ENCODE data around the gene SLC22A17. TPM values are rescaled to one million over a fixed set of nuclear protein-coding genes. Genes with fewer than 3 reads are reported as not detected.

SLC22A17 gene
- total and polyA plus RNA-seq, 2 of the 13 experiments (the other 11 are each of a cell fraction or from before 2014, with no cell fraction given) = 0.95 to 1.1 TPM

DNA sequence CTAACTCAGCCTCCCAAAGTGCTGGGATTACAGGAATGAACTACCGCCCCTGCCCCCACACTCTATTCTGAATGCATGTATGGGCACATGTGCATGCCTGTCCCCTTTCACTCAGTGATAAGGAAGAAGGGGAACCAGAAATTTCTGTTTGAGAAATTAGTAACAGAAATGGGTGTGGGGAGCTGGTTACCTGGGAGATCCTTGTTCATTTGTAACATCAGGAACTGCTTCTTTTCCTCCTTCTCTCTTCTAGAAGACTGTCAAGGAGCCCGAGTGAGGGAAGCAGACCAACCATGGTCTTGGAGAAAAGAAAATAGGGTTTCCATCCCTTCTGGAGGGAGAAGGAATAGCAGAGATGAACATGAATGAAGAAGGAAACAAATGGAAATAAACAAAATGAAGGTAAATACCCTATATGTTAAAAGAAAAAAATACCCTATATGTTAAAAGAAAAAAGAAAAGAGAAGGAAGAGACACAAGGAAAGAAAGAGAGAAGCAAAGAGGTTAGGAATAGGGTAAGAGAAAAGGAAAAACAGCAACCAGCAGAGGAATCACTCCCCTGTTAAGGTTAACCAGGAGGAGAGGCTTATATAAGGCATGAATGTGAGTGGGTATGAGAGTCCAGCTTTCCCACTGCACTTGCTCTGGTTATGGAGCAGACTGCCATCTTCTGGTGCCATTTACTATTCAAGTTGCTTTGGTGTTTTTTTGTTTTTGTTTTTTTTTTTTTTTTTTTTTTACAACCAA, 53.3 kb downstream of the SLC22A17 start (continued):
- TF ChIP-seq, protein P1, sequence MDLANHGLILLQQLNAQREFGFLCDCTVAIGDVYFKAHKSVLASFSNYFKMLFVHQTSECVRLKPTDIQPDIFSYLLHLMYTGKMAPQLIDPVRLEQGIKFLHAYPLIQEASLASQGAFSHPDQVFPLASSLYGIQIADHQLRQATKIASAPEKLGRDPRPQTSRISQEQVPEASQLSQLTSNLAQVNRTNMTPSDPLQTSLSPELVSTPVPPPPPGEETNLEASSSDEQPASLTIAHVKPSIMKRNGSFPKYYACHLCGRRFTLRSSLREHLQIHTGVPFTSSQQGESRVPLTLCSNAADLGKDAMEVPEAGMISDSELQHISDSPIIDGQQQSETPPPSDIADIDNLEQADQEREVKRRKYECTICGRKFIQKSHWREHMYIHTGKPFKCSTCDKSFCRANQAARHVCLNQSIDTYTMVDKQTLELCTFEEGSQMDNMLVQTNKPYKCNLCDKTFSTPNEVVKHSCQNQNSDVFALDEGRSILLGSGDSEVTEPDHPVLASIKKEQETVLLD (CRISPR knock-in tag; IDR thresholded peaks at IDR 0.05; ENCODE audit: low read depth) = no peak
- no peak for TF ChIP-seq POGZ (CRISPR knock-in tag; IDR thresholded peaks at IDR 0.05)
- TF ChIP-seq MAFK (conservative IDR thresholded peaks at IDR 0.05 in 1 of 2, IDR thresholded peaks at IDR 0.05 in 1 of 2; ENCODE audit: low read length in 2 of 2) = no peak
- TF ChIP-seq FOXA3 (CRISPR knock-in tag; IDR thresholded peaks at IDR 0.05) = peak; percentile 23; the same call in 1 of the 2 replicates
- TF ChIP-seq ZNF496 (CRISPR knock-in tag; IDR thresholded peaks at IDR 0.05; ENCODE audit: insufficient replicate concordance) = no peak
- no peak; the same call in 1 of the 2 replicates for TF ChIP-seq FOXK1 (CRISPR knock-in tag; IDR thresholded peaks at IDR 0.05; ENCODE audit: borderline replicate concordance, low read depth)
- TF ChIP-seq ZNF224 (CRISPR knock-in tag; IDR thresholded peaks at IDR 0.05) = no peak
- TF ChIP-seq, protein P2, sequence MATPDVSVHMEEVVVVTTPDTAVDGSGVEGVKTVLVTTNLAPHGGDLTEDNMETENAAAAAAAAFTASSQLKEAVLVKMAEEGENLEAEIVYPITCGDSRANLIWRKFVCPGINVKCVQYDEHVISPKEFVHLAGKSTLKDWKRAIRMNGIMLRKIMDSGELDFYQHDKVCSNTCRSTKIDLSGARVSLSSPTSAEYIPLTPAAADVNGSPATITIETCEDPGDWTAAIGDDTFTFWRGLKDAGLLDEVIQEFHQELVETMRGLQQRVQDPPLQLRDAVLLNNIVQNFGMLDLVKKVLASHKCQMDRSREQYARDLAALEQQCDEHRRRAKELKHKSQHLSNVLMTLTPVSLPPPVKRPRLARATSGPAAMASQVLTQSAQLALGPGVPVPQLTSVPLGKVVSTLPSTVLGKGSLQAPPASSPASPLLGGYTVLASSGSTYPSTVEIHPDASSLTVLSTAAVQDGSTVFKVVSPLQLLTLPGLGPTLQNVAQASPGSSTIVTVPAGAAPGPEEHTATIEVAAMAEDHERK (CRISPR knock-in tag; IDR thresholded peaks at IDR 0.05; ENCODE audit: low read depth) = no peak
- TF ChIP-seq RBFOX2 (IDR thresholded peaks at IDR 0.05; ENCODE audit: low read depth, low read length) = peak; percentile 37; the same call in 1 of the 2 replicates
- TF ChIP-seq, protein P3, sequence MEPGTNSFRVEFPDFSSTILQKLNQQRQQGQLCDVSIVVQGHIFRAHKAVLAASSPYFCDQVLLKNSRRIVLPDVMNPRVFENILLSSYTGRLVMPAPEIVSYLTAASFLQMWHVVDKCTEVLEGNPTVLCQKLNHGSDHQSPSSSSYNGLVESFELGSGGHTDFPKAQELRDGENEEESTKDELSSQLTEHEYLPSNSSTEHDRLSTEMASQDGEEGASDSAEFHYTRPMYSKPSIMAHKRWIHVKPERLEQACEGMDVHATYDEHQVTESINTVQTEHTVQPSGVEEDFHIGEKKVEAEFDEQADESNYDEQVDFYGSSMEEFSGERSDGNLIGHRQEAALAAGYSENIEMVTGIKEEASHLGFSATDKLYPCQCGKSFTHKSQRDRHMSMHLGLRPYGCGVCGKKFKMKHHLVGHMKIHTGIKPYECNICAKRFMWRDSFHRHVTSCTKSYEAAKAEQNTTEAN (CRISPR knock-in tag; conservative IDR thresholded peaks at IDR 0.05) = no peak
- no peak for TF ChIP-seq ARNT (IDR thresholded peaks at IDR 0.05)
- TF ChIP-seq, protein P4, sequence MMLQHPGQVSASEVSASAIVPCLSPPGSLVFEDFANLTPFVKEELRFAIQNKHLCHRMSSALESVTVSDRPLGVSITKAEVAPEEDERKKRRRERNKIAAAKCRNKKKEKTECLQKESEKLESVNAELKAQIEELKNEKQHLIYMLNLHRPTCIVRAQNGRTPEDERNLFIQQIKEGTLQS (CRISPR knock-in tag; IDR thresholded peaks at IDR 0.05) = no peak
- TF ChIP-seq YY1 (IDR thresholded peaks at IDR 0.05; ENCODE audit: insufficient read depth, insufficient replicate concordance, low read depth, low read length) = peak; percentile 27
- TF ChIP-seq RBM22 (optimal IDR thresholded peaks at IDR 0.05; ENCODE audit: low read length) = peak; percentile 8
- TF ChIP-seq ZNF577 (CRISPR knock-in tag; IDR thresholded peaks at IDR 0.05; ENCODE audit: borderline replicate concordance, low read depth) = no peak
- TF ChIP-seq CBFB (CRISPR knock-in tag; IDR thresholded peaks at IDR 0.05) = no peak
- no peak for TF ChIP-seq NONO (IDR thresholded peaks at IDR 0.05)
- no peak for TF ChIP-seq NONO (CRISPR knock-in tag; conservative IDR thresholded peaks at IDR 0.05)
- no peak for TF ChIP-seq NR3C1 (CRISPR knock-in tag; IDR thresholded peaks at IDR 0.05)
- no peak for TF ChIP-seq KDM6A (CRISPR knock-in tag; IDR thresholded peaks at IDR 0.05; ENCODE audit: low read depth)
- no peak for TF ChIP-seq ZFAT (CRISPR knock-in tag; conservative IDR thresholded peaks at IDR 0.05)
- TF ChIP-seq ZNF747 (CRISPR knock-in tag; IDR thresholded peaks at IDR 0.05; ENCODE audit: borderline replicate concordance) = no peak
- TF ChIP-seq, protein P5, sequence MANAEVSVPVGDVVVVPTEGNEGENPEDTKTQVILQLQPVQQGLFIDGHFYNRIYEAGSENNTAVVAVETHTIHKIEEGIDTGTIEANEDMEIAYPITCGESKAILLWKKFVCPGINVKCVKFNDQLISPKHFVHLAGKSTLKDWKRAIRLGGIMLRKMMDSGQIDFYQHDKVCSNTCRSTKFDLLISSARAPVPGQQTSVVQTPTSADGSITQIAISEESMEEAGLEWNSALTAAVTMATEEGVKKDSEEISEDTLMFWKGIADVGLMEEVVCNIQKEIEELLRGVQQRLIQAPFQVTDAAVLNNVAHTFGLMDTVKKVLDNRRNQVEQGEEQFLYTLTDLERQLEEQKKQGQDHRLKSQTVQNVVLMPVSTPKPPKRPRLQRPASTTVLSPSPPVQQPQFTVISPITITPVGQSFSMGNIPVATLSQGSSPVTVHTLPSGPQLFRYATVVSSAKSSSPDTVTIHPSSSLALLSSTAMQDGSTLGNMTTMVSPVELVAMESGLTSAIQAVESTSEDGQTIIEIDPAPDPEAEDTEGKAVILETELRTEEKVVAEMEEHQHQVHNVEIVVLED (CRISPR knock-in tag; IDR thresholded peaks at IDR 0.05; ENCODE audit: borderline replicate concordance) = no peak
- 0 out of 2 replicates have a peak, but pooled peaks have one; percentile 2 for TF ChIP-seq RAD51 (IDR thresholded peaks at IDR 0.05; ENCODE audit: borderline replicate concordance)
- TF ChIP-seq LCORL (IDR thresholded peaks at IDR 0.05) = peak; percentile 51; the same call in 1 of the 2 replicates
- TF ChIP-seq LCORL (CRISPR knock-in tag; IDR thresholded peaks at IDR 0.05) = no peak
